Parathyroid adenoma (tissue), 2 donors: Measurements from ENCODE around the gene EIF2B4.

Experiments used
- H2AFZ ChIP-seq: fragments of 300-600 bp; sonication (generic); one replicate; pipeline ENCODE4 v1.7.0; 2017; ENCODE audit warnings: antibody characterized with exemption, mild to moderate bottlenecking
- H3K27ac ChIP-seq: fragments of 300-600 bp; sonication (generic); one replicate; pipeline ENCODE4 v1.7.0; 2017
- H3K27me3 ChIP-seq: fragments of 300-600 bp; sonication (generic); one replicate; pipeline ENCODE4 v1.7.0; 2017; ENCODE audit warnings: low read length; ENCODE audit not compliant: control insufficient read depth, insufficient read depth
- H3K36me3 ChIP-seq: fragments of 300-600 bp; sonication (generic); one replicate; pipeline ENCODE4 v1.7.0; 2017; ENCODE audit warnings: low read length; ENCODE audit not compliant: control insufficient read depth, insufficient read depth
- H3K4me1 ChIP-seq: fragments of 300-600 bp; sonication (generic); one replicate; pipeline ENCODE4 v1.7.0; 2017; ENCODE audit warnings: control low read depth
- H3K4me2 ChIP-seq: fragments of 300-600 bp; sonication (generic); one replicate; pipeline ENCODE4 v1.7.0; 2017; ENCODE audit warnings: low read length
- H3K4me3 ChIP-seq: fragments of 300-600 bp; sonication (generic); one replicate; pipeline ENCODE4 v1.7.0; 2017; ENCODE audit warnings: low read depth, low read length
- H3K79me2 ChIP-seq: fragments of 300-600 bp; sonication (generic); one replicate; pipeline ENCODE4 v1.7.0; 2017; ENCODE audit warnings: control low read depth
- H3K9ac ChIP-seq: fragments of 300-600 bp; sonication (generic); one replicate; pipeline ENCODE4 v1.7.0; 2017; ENCODE audit warnings: mild to moderate bottlenecking
- H3K9me3 ChIP-seq: fragments of 300-600 bp; sonication (generic); one replicate; pipeline ENCODE4 v1.7.0; 2017; ENCODE audit warnings: low read length; ENCODE audit not compliant: control insufficient read depth
- TF ChIP-seq, protein P1 (sequence below): fragments of 300-600 bp; sonication (generic); IDR thresholded peaks from one replicate; pipeline ENCODE4 v1.7.0; 2017; ENCODE audit warnings: antibody characterized with exemption, mild to moderate bottlenecking
- donor health status: primary hyperparathyroidism.

Gene EIF2B4

GRCh38 chr2:27379836-27380625 lies 9.9 kb upstream of the EIF2B4 start:
- H3K9ac ChIP-seq = peak overlapping the region; percentile 68
- H3K9me3 ChIP-seq = no peaks in the 10 kb centered on the region
- TF ChIP-seq, protein P1, sequence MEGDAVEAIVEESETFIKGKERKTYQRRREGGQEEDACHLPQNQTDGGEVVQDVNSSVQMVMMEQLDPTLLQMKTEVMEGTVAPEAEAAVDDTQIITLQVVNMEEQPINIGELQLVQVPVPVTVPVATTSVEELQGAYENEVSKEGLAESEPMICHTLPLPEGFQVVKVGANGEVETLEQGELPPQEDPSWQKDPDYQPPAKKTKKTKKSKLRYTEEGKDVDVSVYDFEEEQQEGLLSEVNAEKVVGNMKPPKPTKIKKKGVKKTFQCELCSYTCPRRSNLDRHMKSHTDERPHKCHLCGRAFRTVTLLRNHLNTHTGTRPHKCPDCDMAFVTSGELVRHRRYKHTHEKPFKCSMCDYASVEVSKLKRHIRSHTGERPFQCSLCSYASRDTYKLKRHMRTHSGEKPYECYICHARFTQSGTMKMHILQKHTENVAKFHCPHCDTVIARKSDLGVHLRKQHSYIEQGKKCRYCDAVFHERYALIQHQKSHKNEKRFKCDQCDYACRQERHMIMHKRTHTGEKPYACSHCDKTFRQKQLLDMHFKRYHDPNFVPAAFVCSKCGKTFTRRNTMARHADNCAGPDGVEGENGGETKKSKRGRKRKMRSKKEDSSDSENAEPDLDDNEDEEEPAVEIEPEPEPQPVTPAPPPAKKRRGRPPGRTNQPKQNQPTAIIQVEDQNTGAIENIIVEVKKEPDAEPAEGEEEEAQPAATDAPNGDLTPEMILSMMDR = no peak
- H3K4me3 ChIP-seq = peak overlapping the region; percentile 74
- H3K36me3 ChIP-seq = no peaks in the 10 kb centered on the region
- H3K4me2 ChIP-seq = peak overlapping the region; percentile 95
- peak overlapping the region; percentile 91 for H2AFZ ChIP-seq
- no peaks in the 10 kb centered on the region for H3K79me2 ChIP-seq
- H3K27me3 ChIP-seq = no peaks in the 10 kb centered on the region
- H3K4me1 ChIP-seq = peaks cover 6% of the 10 kb centered on the region
- peak overlapping the region; percentile 65 for H3K27ac ChIP-seq

DNA sequence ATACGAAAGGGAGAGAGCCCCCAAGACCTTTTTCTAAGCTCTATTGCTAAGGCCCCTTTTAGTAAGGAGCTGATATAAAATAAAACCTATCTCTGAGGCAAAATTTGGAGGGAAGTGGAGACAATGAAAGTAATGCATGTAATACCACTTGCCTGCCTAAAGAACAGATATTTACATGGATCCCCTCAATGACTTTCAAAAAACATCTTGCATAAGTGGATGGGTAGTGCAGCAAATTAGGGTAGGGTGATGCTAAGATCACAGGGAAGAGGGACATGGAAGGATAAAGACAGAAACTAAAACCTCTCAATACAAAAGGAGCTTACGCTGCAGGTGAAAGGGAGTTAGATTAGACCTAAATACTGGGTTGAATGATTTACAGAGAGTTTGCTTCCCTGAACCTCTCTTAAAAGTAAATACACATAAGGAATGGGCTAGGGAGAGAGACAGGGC lies 9.3 kb upstream of the EIF2B4 start:
- Histone ChIP-seq H3K36me3 (no peaks in the 10 kb centered on the region), H3K4me2 (peak overlapping the region; percentile 95), H3K79me2 (peaks cover 5% of the 10 kb centered on the region), H3K27me3 (no peaks in the 10 kb centered on the region), H3K4me3 (peak overlapping the region; percentile 74), H3K4me1 (peaks cover 6% of the 10 kb centered on the region), H3K9me3 (no peaks in the 10 kb centered on the region), H3K9ac (no peak overlapping the region), H2AFZ (no peak overlapping the region), H3K27ac (no peak overlapping the region)
- TF ChIP-seq, protein P1 = no peak

- no peaks in the 10 kb centered on the region for H3K36me3 ChIP-seq
- no peak overlapping the region for H2AFZ ChIP-seq
- H3K27me3 ChIP-seq = no peaks in the 10 kb centered on the region
- H3K9ac ChIP-seq = no peak overlapping the region
- TF ChIP-seq, protein P1 = no peak
- H3K27ac ChIP-seq = no peak overlapping the region
- no peak overlapping the region for H3K4me3 ChIP-seq
- peak overlapping the region; percentile 95 for H3K4me2 ChIP-seq
- peaks cover 6% of the 10 kb centered on the region for H3K4me1 ChIP-seq
- no peaks in the 10 kb centered on the region for H3K9me3 ChIP-seq
- H3K79me2 ChIP-seq = peaks cover 6% of the 10 kb centered on the region
Measured at GRCh38 chr2:27378809-27379290, 8.7 kb upstream of the EIF2B4 start.

DNA sequence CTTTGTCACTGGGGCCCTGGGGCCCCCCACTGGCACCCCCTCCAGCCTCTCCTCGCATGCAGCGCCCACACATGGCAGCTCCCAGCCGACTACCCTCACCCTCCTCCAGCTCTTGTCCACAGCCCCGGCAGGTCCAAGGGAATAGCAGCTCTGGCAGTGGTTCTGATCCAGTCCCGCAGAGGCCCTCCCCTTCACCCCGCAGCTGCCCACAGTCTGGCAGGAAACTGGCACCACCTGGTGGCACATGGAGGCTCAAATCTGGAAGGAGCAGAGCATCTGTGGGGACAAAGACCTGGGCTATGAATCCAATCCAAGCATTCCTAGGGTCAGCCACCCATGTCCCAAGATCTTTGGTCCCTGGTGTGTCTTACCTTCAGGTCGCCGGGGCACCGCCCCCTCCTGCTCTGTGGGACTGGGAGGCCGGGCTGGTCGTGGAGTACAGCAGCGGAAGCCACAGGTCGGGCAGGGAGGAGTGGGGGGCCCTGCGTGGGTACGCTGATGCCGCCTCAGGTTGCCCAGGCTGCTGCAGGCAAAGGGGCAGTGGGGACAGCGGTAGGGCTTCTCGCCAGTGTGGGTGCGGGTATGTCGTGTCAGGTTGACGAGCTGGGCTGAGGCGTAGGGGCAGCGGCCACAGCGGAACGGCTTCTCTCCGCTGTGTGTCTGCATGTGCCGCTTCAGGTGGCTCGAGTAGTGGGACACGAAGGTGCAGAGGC lies 8.1 kb upstream of the EIF2B4 start:
- Histone ChIP-seq H3K9ac (no peak overlapping the region), H3K36me3 (no peaks in the 10 kb centered on the region), H3K4me1 (peaks cover 6% of the 10 kb centered on the region), H3K27ac (no peak overlapping the region), H2AFZ (no peak overlapping the region), H3K79me2 (peaks cover 11% of the 10 kb centered on the region), H3K4me2 (no peak overlapping the region), H3K27me3 (no peaks in the 10 kb centered on the region), H3K9me3 (no peaks in the 10 kb centered on the region), H3K4me3 (no peak overlapping the region)
- TF ChIP-seq, protein P1 = peak; percentile 54
